GM23338 (cell line): ENCODE data around the gene APP. TPM values are rescaled to one million over a fixed set of nuclear protein-coding genes. Genes with fewer than 3 reads are reported as not detected.

Experiments
- ATAC-seq: fragments of 200-7000 bp; cut with Tn5 transposase; 3 replicates; pipeline ENCODE4 v1.9.1; 2020
- DNase-seq: peaks from one replicate; pipeline ENCODE4 v3.0.0-alpha.2; 2015; ENCODE audit warnings: low spot score
- H2AFZ ChIP-seq: fragments of 200-600 bp; sonication (generic); 2 replicates; pipeline ENCODE4 v1.8.0; 2016; ENCODE audit warnings: antibody characterized with exemption, mild to moderate bottlenecking, moderate library complexity
- H3F3A ChIP-seq: fragments of 200-600 bp; sonication (generic); replicated peaks from 2 replicates; pipeline ENCODE4 v1.8.0; 2017; ENCODE audit warnings: antibody characterized with exemption, mixed run types, low read depth
- H3K27ac ChIP-seq: fragments of 200-600 bp; sonication (generic); 2 replicates; pipeline ENCODE4 v1.6.1; 2016; ENCODE audit warnings: low read depth
- H3K27me3 ChIP-seq: fragments of 200-600 bp; sonication (generic); 2 replicates; pipeline ENCODE4 v1.8.0; 2016; ENCODE audit warnings: mild to moderate bottlenecking, mixed run types, moderate library complexity; ENCODE audit not compliant: insufficient read depth
- H3K36me3 ChIP-seq: fragments of 200-600 bp; sonication (generic); 2 replicates; pipeline ENCODE4 v1.8.0; 2016; ENCODE audit warnings: mild to moderate bottlenecking; ENCODE audit not compliant: insufficient read depth
- H3K4me1 ChIP-seq: fragments of 200-600 bp; sonication (generic); 2 replicates; pipeline ENCODE4 v1.8.0; 2016; ENCODE audit warnings: mild to moderate bottlenecking, moderate library complexity; ENCODE audit not compliant: insufficient read depth
- H3K4me2 ChIP-seq: fragments of 200-600 bp; sonication (generic); 2 replicates; pipeline ENCODE4 v1.7.1; 2017; ENCODE audit warnings: mixed run types
- H3K4me3 ChIP-seq: fragments of 200-600 bp; sonication (generic); 2 replicates; pipeline ENCODE4 v1.6.1; 2016; ENCODE audit warnings: mixed run types
- H3K79me2 ChIP-seq: fragments of 200-600 bp; sonication (generic); replicated peaks from 2 replicates; pipeline ENCODE4 v1.8.0; 2017; ENCODE audit warnings: mild to moderate bottlenecking; ENCODE audit not compliant: insufficient read depth
- H3K9me2 ChIP-seq: fragments of 200-600 bp; sonication (generic); 2 replicates; pipeline ENCODE4 v1.8.0; 2017; ENCODE audit not compliant: insufficient read depth
- H4K20me1 ChIP-seq: fragments of 200-600 bp; sonication (generic); replicated peaks from 2 replicates; pipeline ENCODE4 v1.8.0; 2017; ENCODE audit warnings: mild to moderate bottlenecking; ENCODE audit not compliant: insufficient read depth
- H3K27ac Mint-ChIP-seq: 2 replicates; pipeline ENCODE4 v1.8.0; 2020; ENCODE audit warnings: inconsistent platforms, mild to moderate bottlenecking, moderate library complexity, mixed read lengths
- H3K27me3 Mint-ChIP-seq: 3 replicates; pipeline ENCODE4 v1.8.0; 2022; ENCODE audit warnings: low read depth, mild to moderate bottlenecking, moderate library complexity, mixed read lengths, inconsistent platforms; ENCODE audit not compliant: insufficient read depth, poor library complexity
- H3K36me3 Mint-ChIP-seq: 3 replicates; pipeline ENCODE4 v1.8.0; 2021; ENCODE audit warnings: low read depth, mild to moderate bottlenecking, inconsistent platforms, moderate library complexity, mixed read lengths
- H3K4me1 Mint-ChIP-seq: 3 replicates; pipeline ENCODE4 v1.8.0; 2020; ENCODE audit warnings: mild to moderate bottlenecking, inconsistent platforms, mixed read lengths
- H3K4me3 Mint-ChIP-seq: 3 replicates; pipeline ENCODE4 v1.8.0; 2021; ENCODE audit warnings: moderate library complexity, mild to moderate bottlenecking, inconsistent platforms, mixed read lengths
- H3K9me3 Mint-ChIP-seq: 3 replicates; pipeline ENCODE4 v1.8.0; 2020; ENCODE audit warnings: moderate library complexity, mild to moderate bottlenecking, inconsistent platforms, mixed read lengths
- CREB1 ChIP-seq: fragments of 250-450 bp; sonication (Bioruptor Pico); IDR thresholded peaks from 2 replicates; pipeline ENCODE4 v1.5.0; 2020; ENCODE audit warnings: low read depth, mild to moderate bottlenecking, moderate library complexity
- CTCF ChIP-seq, 2 experiments: fragments of 200-600 bp in 1 of 2; sonication (generic) in 1 of 2; conservative IDR thresholded peaks; 2 replicates each; pipeline versions ENCODE4 v1.5.1 to v1.6.1; 2016 to 2017; ENCODE audit warnings: antibody characterized with exemption in 2 of 2, low read depth in 2 of 2, mild to moderate bottlenecking in 2 of 2, moderate library complexity in 1 of 2
- ETS1 ChIP-seq: IDR thresholded peaks from 2 replicates; pipeline ENCODE4 v1.6.1; 2016; ENCODE audit warnings: antibody characterized with exemption
- EZH2 ChIP-seq: fragments of 200-600 bp; sonication (generic); IDR thresholded peaks from one replicate; pipeline ENCODE4 v1.8.0; 2017; ENCODE audit warnings: antibody characterized with exemption, mild to moderate bottlenecking, low read depth; ENCODE audit not compliant: unreplicated experiment
- EZH2phosphoT487 ChIP-seq: fragments of 200-600 bp; sonication (generic); IDR thresholded peaks from one replicate; pipeline ENCODE4 v1.8.1; 2018; ENCODE audit warnings: antibody characterized with exemption; ENCODE audit not compliant: unreplicated experiment
- JUNB ChIP-seq: IDR thresholded peaks from one replicate; pipeline ENCODE4 v1.6.1; 2016; ENCODE audit warnings: antibody characterized with exemption; ENCODE audit not compliant: unreplicated experiment
- NANOG ChIP-seq: IDR thresholded peaks from 2 replicates; pipeline ENCODE4 v1.6.1; 2016; ENCODE audit warnings: antibody characterized with exemption, borderline replicate concordance
- POLR2AphosphoS5 ChIP-seq: IDR thresholded peaks from 2 replicates; pipeline ENCODE4 v1.6.1; 2016; ENCODE audit warnings: antibody characterized with exemption, low read depth
- REST ChIP-seq: IDR thresholded peaks from one replicate; pipeline ENCODE4 v1.6.1; 2018; ENCODE audit warnings: antibody characterized with exemption; ENCODE audit not compliant: unreplicated experiment
- STAT1 ChIP-seq: IDR thresholded peaks from one replicate; pipeline ENCODE4 v1.6.1; 2016; ENCODE audit warnings: antibody characterized with exemption; ENCODE audit not compliant: unreplicated experiment
- ZNF114 ChIP-seq: fragments of 250-450 bp; sonication (Bioruptor Pico); IDR thresholded peaks from 2 replicates; pipeline ENCODE4 v1.5.0; 2020; ENCODE audit warnings: mild to moderate bottlenecking, moderate library complexity
- ZNF331 ChIP-seq: fragments of 250-450 bp; sonication (Bioruptor Pico); IDR thresholded peaks from 2 replicates; pipeline ENCODE4 v1.5.0; 2020; ENCODE audit warnings: low read depth, mild to moderate bottlenecking, moderate library complexity
- ZNF462 ChIP-seq: fragments of 250-450 bp; sonication (Bioruptor Pico); IDR thresholded peaks from 2 replicates; pipeline ENCODE4 v1.5.0; 2020; ENCODE audit warnings: mild to moderate bottlenecking, moderate library complexity
- polyA plus RNA-seq: library from polyadenylated mRNA; unstranded; fragments of >200 nt; fragmentation: Nextera tagmentation; extraction: Ambion mirVana; gene quantifications from 2 replicates; pipeline ENCODE4 v1.2.1, GENCODE V29; 2016
- total RNA-seq: library from RNA; depleted of rRNA; stranded (reverse); fragments of >200 nt; shearing (Covaris generic); gene quantifications from 2 replicates; pipeline ENCODE4 v1.2.3, GENCODE V29; 2014

APP gene
- total and polyA plus RNA-seq, 2 experiments from 2014 or later = 69.4 to 444 TPM

GRCh38 chr21:25912402-25912746 lies 258.2 kb downstream of the APP start:
- peaks cover 26% of the 10 kb centered on the region for H3K4me1 ChIP-seq
- H4K20me1 ChIP-seq = peaks cover 15% of the 10 kb centered on the region
- Mint-ChIP-seq H3K27me3 (peaks cover 11% of the 10 kb centered on the region), H3K9me3 (no peaks in the 10 kb centered on the region), H3K4me3 (no peak overlapping the region), H3K4me1 (peaks cover 29% of the 10 kb centered on the region), H3K27ac (no peak overlapping the region; the same call in 1 of the 2 replicates), H3K36me3 (peaks cover 30% of the 10 kb centered on the region)
- ATAC-seq (no peak), DNase-seq (no peak)
- H3K9me2 ChIP-seq = no peaks in the 10 kb centered on the region
- no peak overlapping the region for H3K4me3 ChIP-seq
- no peak for TF ChIP-seq REST
- no peak for TF ChIP-seq CTCF (conservative IDR thresholded peaks at IDR 0.05; ENCODE audit: low read depth in 2 of 2)
- no peak for TF ChIP-seq ZNF331 (CRISPR knock-in tag)
- no peak for TF ChIP-seq STAT1
- no peak for TF ChIP-seq EZH2
- TF ChIP-seq CREB1 (CRISPR knock-in tag) = no peak
- TF ChIP-seq NANOG = no peak
- no peak for TF ChIP-seq EZH2phosphoT487
- no peak for TF ChIP-seq JUNB
- TF ChIP-seq ETS1 = no peak
- TF ChIP-seq POLR2AphosphoS5 = no peak
- no peak for TF ChIP-seq ZNF114
- no peak for TF ChIP-seq ZNF462
- no peaks in the 10 kb centered on the region; the same call in 1 of the 2 replicates for H3K36me3 ChIP-seq
- peaks cover 31% of the 10 kb centered on the region for H3K79me2 ChIP-seq
- H3K4me2 ChIP-seq = no peak overlapping the region
- no peaks in the 10 kb centered on the region for H3K27me3 ChIP-seq
- H3F3A ChIP-seq = peaks cover 4% of the 10 kb centered on the region; the same call in 1 of the 2 replicates
- no peak overlapping the region for H2AFZ ChIP-seq
- no peak overlapping the region for H3K27ac ChIP-seq
